Measurements from ENCODE around the gene ZBTB17.

DNA sequence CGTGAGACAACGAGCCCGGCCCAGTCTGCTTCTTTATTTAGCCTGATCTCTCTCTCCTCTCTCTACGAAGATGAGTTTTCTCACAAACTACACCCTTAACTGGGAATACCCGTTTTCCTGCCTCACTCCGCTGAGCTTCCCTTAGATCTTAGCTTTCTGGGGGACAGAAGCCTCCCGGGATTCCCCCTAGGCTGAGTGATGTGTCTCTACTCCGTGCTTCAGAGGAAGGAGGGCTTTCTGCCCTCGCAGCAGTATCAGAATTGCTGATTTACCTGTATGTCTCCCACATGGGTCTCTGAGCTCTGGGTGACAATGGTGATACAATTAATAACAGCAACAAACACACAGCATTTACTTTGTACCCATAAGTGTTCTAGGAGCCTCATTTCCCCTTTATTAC is 1.0 kb downstream of the ZBTB17 start:
- TF ChIP-seq, protein P1, sequence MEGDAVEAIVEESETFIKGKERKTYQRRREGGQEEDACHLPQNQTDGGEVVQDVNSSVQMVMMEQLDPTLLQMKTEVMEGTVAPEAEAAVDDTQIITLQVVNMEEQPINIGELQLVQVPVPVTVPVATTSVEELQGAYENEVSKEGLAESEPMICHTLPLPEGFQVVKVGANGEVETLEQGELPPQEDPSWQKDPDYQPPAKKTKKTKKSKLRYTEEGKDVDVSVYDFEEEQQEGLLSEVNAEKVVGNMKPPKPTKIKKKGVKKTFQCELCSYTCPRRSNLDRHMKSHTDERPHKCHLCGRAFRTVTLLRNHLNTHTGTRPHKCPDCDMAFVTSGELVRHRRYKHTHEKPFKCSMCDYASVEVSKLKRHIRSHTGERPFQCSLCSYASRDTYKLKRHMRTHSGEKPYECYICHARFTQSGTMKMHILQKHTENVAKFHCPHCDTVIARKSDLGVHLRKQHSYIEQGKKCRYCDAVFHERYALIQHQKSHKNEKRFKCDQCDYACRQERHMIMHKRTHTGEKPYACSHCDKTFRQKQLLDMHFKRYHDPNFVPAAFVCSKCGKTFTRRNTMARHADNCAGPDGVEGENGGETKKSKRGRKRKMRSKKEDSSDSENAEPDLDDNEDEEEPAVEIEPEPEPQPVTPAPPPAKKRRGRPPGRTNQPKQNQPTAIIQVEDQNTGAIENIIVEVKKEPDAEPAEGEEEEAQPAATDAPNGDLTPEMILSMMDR (conservative IDR thresholded peaks at IDR 0.05; ENCODE audit: low read depth, low read length), result no peak
- no peak for TF ChIP-seq EZH2 (IDR thresholded peaks at IDR 0.05; ENCODE audit: low read length, unreplicated experiment)

Data from PC-3 (cell line).